ENCODE measurements around the gene ADGRA3.

Gene ADGRA3, protein sequence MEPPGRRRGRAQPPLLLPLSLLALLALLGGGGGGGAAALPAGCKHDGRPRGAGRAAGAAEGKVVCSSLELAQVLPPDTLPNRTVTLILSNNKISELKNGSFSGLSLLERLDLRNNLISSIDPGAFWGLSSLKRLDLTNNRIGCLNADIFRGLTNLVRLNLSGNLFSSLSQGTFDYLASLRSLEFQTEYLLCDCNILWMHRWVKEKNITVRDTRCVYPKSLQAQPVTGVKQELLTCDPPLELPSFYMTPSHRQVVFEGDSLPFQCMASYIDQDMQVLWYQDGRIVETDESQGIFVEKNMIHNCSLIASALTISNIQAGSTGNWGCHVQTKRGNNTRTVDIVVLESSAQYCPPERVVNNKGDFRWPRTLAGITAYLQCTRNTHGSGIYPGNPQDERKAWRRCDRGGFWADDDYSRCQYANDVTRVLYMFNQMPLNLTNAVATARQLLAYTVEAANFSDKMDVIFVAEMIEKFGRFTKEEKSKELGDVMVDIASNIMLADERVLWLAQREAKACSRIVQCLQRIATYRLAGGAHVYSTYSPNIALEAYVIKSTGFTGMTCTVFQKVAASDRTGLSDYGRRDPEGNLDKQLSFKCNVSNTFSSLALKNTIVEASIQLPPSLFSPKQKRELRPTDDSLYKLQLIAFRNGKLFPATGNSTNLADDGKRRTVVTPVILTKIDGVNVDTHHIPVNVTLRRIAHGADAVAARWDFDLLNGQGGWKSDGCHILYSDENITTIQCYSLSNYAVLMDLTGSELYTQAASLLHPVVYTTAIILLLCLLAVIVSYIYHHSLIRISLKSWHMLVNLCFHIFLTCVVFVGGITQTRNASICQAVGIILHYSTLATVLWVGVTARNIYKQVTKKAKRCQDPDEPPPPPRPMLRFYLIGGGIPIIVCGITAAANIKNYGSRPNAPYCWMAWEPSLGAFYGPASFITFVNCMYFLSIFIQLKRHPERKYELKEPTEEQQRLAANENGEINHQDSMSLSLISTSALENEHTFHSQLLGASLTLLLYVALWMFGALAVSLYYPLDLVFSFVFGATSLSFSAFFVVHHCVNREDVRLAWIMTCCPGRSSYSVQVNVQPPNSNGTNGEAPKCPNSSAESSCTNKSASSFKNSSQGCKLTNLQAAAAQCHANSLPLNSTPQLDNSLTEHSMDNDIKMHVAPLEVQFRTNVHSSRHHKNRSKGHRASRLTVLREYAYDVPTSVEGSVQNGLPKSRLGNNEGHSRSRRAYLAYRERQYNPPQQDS (N-terminal part only)

DNA sequence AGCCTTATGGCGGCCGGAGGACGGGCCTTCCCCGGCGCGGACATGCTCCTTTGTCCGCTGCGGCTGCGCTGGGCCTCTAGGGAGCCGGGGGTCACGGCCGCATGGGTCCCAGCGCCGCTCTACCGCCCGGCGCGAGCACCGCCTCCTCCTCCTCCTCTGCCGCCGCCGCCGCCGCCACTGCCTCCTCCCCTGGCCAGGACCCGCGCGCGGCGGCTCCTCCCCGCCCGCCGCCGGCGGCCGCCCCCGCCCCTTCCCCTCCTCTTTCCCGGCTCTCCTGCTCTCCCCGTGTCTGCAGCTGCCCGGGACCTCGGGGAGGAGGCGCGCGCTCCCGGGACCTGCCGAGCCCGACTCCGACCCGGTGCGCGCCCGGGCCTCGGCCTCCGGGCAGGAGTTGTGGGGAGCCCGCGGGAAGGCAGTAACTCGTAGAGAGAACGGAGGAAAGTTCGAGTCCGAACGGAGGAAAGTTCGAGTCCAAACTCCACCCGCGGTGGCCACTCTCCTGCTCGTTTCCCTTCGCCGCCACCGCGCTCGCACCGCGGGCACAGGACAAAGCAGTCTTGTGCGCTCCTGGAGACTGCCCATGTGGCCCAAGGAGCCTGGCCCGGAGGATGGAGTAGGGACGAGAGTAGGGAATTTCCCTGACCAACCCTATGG lies at the start of gene ADGRA3:
Gene ADGRA3 (minus strand): TSS at position 179 of the 654 bp plus-strand sequence. CDS start 282 bp downstream, outside the sequence.
- peak; percentile 21 for DNase-seq

DNA sequence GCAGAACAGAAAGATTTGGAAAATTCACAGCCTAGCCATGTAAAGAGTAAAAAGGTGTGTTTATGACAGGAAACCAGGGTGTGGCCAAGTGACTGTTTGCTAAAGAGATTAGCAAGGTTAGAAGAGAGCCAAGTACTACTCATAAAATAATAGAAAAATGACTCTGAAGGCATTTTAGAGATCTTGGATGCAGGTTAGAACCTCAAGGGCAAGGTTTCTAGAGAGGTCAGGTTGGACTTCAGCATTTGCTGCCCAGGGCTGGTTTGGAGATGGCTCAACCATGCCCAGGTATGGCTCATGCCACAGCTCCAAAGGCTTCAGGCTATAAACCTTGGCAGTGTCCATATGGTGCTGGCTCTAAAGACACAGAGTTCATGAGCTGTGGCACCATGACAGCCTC lies 40.6 kb upstream of the ADGRA3 start:
- no peak for DNase-seq

DNA sequence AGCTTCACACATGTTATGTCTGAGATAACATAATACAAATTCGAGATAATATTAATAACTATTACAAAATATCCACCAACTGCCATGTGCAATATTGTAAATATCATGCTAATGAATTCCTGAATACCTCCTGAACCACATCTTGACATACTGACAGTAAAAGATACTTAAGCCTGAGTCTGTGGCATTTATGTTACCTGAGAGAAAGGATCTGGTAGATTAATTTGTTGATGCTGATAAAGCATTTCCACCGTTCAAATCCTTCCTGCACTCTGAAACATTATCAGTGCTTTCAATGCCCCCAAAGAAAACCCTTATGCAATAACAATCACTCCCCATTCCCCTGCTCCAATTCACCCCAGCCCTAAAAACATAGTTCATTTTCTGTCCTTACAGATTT lies 38.8 kb upstream of the ADGRA3 start:
- DNase-seq = no peak

DNA sequence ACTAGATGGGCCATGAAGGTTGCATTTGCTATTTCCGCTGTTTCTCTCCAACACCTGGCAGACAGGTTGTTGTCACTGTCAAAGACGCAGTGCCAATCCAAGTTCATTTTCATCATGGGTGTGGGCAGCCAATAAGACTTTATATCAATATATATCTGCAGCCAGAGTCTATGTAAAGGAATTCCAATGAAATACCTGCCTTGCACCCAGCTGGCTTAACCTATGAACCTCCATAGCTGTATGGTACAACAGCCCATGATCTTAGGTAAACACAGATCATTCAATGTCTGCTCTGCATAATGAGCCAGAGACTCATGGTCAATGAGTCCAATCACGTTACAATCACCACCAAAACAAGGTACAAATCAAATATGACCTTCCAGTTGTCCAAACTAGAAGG lies 37.7 kb upstream of the ADGRA3 start:
- DNase-seq = no peak

- DNase-seq = no peak
Measured at GRCh38 chr4:22552812-22553211, 36.9 kb upstream of the ADGRA3 start.

DNA sequence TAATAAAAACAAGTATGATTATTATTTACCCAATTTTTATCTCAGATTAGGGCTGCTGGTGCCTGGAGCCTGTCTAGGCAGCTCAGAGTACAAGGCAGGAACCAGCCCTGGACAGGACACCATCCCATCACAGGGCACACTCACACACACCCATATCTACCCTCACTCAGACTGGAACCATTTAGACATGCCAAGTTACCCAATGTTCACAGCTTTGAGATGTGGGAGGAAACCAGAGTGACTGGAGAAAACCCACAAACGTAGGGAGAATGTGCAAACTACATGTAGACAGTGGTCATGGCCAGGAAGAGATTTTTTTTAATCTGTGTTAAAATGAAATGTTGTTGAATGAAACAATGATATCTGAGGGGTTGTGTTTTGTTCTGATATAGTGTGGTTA lies 35.7 kb upstream of the ADGRA3 start:
- DNase-seq = no peak

DNA sequence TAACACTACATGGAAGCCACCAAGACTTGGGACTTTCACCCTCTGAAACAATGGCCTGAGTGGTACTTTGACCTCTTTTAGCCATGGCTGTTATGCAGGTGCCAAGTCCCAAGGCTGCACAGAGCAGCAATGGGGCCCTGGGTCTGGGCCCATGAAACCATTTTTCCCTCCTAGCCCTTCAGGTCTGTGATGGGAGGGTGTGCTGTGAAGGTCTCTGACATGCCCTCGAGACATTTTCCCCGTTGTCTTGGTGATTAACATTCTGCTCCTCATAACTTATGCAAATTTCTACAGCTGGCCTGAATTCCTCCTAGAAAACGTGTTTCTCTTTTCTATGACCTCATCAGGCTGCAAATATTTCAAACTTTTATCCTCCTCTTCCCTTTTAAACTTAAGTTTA lies 30.4 kb upstream of the ADGRA3 start:
- DNase-seq = no peak

- DNase-seq = no peak
Measured at GRCh38 chr4:22539251-22539650, 23.4 kb upstream of the ADGRA3 start.

DNA sequence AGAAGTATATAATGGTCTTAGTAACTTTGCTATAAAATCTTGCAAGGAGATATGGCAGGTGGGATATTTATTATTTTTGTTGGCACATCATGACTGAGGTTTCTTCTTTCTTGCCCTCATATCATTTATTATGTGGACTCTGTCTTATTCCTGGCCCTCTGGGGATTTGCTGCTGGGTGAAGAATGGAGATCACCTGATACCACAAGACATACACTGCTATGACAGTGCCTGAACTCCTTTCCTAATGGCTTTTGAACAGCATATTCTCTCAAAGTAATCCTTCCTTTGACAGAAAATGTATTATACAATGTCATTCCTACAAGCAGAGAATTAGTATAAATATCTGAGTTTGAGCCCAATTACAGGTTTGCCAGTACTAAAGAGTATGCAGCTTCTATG lies 22.0 kb upstream of the ADGRA3 start:
- DNase-seq = no peak

GRCh38 chr4:22534374-22534773 lies 18.5 kb upstream of the ADGRA3 start:
- no peak for DNase-seq

DNA sequence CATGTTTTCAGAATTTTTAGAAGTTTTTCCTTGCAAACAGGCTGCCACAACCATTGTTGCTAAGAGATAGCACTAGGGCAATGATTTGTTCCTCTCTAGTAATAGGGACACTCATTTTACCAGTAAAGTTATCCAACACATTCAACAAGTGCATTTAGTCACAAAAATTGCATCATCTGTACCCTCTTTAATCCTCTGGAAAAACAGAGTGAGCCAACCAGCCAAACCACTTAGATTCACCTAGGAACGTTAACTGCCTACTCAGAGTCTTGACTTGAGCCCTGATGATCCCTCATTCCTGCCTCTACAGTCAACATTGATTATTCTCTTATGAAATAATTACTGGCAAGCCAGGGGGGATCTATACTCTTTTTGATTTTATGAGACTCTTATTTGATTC lies 17.0 kb upstream of the ADGRA3 start:
- no peak for DNase-seq

GRCh38 chr4:22532117-22532516 lies 16.3 kb upstream of the ADGRA3 start:
- no peak for DNase-seq

GRCh38 chr4:22531311-22532019 lies 15.6 kb upstream of the ADGRA3 start:
- DNase-seq = no peak

DNA sequence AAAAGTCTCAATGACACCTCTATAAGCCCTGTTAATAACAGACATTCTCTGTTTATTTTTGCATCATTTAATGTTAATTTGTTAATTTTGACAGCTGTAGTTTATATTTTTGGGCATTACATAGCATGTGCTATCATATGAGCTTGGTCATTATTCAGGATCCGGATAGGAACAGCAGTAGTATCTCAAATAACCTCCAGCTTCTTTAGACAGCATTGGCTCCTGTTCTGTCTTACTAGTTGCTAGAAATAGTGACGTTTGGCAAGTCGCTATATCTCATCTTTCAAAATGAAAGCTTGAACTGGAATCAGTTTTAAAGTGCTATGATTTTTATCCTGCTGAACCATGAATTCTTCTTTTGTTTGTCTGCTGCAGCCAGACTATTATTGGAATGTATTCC lies 9.0 kb upstream of the ADGRA3 start:
- no peak for DNase-seq

- no peak for DNase-seq
Measured at GRCh38 chr4:22522706-22523501, 7.0 kb upstream of the ADGRA3 start.

DNA sequence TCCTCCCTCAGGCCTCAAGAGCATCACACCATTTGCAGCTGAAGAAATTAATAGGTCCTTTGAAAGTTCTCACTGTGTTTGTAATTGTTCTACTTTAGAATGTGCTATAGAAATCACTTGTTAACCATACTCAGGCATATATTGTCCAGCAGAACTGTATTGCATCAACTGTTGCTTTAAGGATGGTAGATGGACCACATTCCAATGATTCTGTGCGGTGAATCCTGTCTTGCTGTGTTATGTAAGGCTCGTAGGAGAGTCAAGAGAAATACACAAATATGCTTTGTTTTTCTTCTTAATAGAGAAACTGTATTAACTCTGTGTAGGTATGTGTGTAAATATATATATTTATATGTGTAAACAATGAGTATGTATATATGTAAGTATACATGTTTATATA lies 6.3 kb upstream of the ADGRA3 start:
- DNase-seq = no peak

- no peak for DNase-seq
Measured at GRCh38 chr4:22521240-22521639, 5.4 kb upstream of the ADGRA3 start.

DNA sequence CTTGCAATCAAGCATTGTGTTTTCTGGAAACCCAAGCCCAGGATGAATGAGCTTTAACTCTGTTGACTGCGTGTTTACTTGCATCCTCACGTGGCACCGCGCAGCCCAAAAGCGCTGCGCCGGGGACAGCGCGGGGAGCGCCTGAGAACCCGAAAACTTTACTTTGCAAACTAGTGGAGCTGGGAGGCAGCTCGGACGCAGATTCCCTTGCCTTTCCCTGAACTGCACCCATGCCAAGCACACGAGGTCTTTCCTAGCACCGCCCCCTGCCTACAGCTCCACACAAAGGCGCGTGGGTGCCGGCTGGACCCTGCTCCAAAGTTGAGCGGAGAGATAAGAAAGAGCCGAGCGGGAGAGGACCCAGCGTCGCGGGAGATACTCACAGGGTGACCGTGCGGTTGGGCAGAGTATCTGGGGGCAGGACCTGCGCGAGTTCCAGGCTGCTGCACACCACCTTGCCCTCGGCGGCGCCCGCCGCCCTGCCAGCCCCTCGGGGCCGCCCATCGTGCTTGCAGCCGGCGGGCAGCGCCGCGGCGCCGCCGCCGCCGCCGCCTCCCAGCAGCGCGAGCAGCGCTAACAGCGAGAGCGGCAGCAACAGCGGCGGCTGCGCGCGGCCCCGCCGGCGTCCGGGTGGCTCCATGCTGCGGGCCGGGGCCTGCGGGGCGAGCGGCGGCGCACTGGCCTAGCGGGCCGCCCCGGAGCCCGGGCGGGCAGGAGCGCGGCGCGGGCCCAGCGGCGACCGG lies 550 bp downstream of the ADGRA3 start:
- peak; percentile 36 for DNase-seq

DNA sequence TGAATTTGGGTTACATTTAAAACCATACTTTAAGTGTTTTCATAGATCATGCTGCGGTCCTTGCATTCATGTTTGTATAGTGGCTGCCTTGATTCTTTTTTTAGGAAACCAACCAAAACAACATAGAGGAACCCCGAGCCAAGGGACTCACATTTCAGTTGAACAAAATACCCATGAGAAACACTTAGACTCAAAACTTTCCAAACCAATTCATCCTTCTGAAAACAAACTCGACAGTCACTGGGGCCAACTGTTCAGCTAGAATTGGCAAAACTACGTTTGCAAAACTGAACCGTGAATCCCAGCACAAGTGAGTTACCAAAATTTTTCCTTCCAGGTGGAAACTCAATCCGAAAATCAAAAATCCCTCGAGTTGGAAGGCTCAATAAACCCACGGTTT lies 1.4 kb downstream of the ADGRA3 start:
- DNase-seq = no peak

DNA sequence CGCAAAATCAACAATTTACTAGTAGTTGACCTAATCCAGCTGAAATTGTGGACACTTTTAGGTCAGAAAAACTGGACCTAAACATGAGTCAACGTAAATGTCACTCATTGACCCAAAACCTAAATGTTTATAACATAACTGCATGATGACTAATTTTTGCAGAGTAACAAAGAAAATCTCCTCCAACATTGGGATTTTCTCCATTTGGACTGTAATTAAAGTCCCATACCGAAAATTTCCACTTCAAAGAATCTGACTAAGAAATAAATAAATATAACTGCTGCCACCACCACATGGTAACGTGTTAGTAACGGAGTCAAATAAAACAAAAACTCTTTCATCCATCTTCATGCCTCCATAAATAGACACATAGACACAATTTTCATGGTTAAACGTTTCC lies 1.9 kb downstream of the ADGRA3 start:
- no peak for DNase-seq

DNA sequence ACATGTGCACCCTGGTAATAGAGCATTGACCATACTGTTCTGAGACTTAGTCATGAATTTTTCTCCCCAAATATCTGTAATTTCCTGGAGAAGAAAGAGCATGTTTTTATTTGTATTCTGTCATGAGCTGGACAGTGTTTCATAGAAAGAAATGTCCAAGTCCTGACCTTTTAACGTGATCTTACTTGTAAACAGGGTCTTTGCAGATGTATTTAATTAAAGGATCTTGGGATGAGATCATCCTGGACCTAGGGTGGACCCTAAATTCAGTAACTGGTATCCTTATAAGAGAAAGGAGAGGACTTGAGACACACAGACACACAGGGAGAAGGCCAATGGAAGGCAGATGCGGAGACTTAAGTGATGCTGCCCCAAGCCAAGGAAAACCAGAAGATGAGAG lies 3.6 kb downstream of the ADGRA3 start:
- DNase-seq = no peak

Data from DMS 273 treated with DMSO at 0.1 percent for 48 hours (cell line).